ENCODE results near the gene TEX22. TPM values are rescaled to one million over a fixed set of nuclear protein-coding genes. Genes with fewer than 3 reads are reported as not detected.

TEX22 gene
- total and polyA plus RNA-seq, 2 donors = 0.11 to 0.13 TPM

GRCh38 chr14:105411017-105411941, 12.9 kb downstream of the TEX22 start:
- Histone ChIP-seq H3K36me3 (ENCODE audit: insufficient read depth) (no peaks in the 10 kb centered on the region), H3K4me1 (ENCODE audit: insufficient read depth) (no peaks in the 10 kb centered on the region), H3K27ac (ENCODE audit: low read depth) (no peak overlapping the region), H3K4me3 (ENCODE audit: low read depth, low read length) (peak overlapping the region; percentile 17)
- 8% methylated on average over 85 of the region's 86 CpGs for WGBS
- no peak for DNase-seq (ENCODE audit: extremely low spot score)

GRCh38 chr14:105411985-105412770, 13.8 kb downstream of the TEX22 start:
- H3K27ac ChIP-seq (ENCODE audit: low read depth) = no peak overlapping the region
- H3K36me3 ChIP-seq (ENCODE audit: insufficient read depth) = no peaks in the 10 kb centered on the region
- H3K4me1 ChIP-seq (ENCODE audit: insufficient read depth) = no peaks in the 10 kb centered on the region
- 74% methylated on average over 17 of the region's 17 CpGs for WGBS
- H3K4me3 ChIP-seq (ENCODE audit: low read depth, low read length) = no peak overlapping the region
- DNase-seq (ENCODE audit: extremely low spot score) = no peak

GRCh38 chr14:105412771-105413543, 14.6 kb downstream of the TEX22 start:
- 84% methylated on average over 8 of the region's 8 CpGs for WGBS
- Histone ChIP-seq H3K4me1 (ENCODE audit: insufficient read depth) (no peaks in the 10 kb centered on the region), H3K27ac (ENCODE audit: low read depth) (no peak overlapping the region), H3K4me3 (ENCODE audit: low read depth, low read length) (no peak overlapping the region), H3K36me3 (ENCODE audit: insufficient read depth) (no peaks in the 10 kb centered on the region)
- DNase-seq (ENCODE audit: extremely low spot score) = no peak

GRCh38 chr14:105413544-105413886, 15.2 kb downstream of the TEX22 start:
- no peak overlapping the region for H3K27ac ChIP-seq (ENCODE audit: low read depth)
- no peak overlapping the region for H3K4me3 ChIP-seq (ENCODE audit: low read depth, low read length)
- no peak for DNase-seq (ENCODE audit: extremely low spot score)
- no peaks in the 10 kb centered on the region for H3K4me1 ChIP-seq (ENCODE audit: insufficient read depth)
- H3K36me3 ChIP-seq (ENCODE audit: insufficient read depth) = no peaks in the 10 kb centered on the region
- WGBS = 99% methylated on average over 2 of the region's 2 CpGs

GRCh38 chr14:105414456-105415371, 16.4 kb downstream of the TEX22 start:
- WGBS = 10% methylated on average over 79 of the region's 79 CpGs
- no peaks in the 10 kb centered on the region for H3K4me1 ChIP-seq (ENCODE audit: insufficient read depth)
- H3K27ac ChIP-seq (ENCODE audit: low read depth) = no peak overlapping the region
- DNase-seq (ENCODE audit: extremely low spot score) = no peak
- H3K4me3 ChIP-seq (ENCODE audit: low read depth, low read length) = peak overlapping the region; percentile 50
- H3K36me3 ChIP-seq (ENCODE audit: insufficient read depth) = no peaks in the 10 kb centered on the region

GRCh38 chr14:105415481-105416428, 17.4 kb downstream of the TEX22 start:
- Histone ChIP-seq H3K4me1 (ENCODE audit: insufficient read depth) (no peaks in the 10 kb centered on the region), H3K36me3 (ENCODE audit: insufficient read depth) (no peaks in the 10 kb centered on the region), H3K4me3 (ENCODE audit: low read depth, low read length) (no peak overlapping the region), H3K27ac (ENCODE audit: low read depth) (no peak overlapping the region)
- DNase-seq (ENCODE audit: extremely low spot score) = no peak
- 87% methylated on average over 25 of the region's 25 CpGs for WGBS

- no peak for DNase-seq (ENCODE audit: extremely low spot score)
- Histone ChIP-seq H3K36me3 (ENCODE audit: insufficient read depth) (no peaks in the 10 kb centered on the region), H3K4me1 (ENCODE audit: insufficient read depth) (no peaks in the 10 kb centered on the region), H3K27ac (ENCODE audit: low read depth) (no peak overlapping the region), H3K4me3 (ENCODE audit: low read depth, low read length) (no peak overlapping the region)
- 95% methylated on average over 11 of the region's 11 CpGs for WGBS
These were observed 18.3 kb downstream of the TEX22 start for GRCh38 chr14:105416671-105417070.

- Histone ChIP-seq H3K27ac (ENCODE audit: low read depth) (no peak overlapping the region), H3K36me3 (ENCODE audit: insufficient read depth) (no peaks in the 10 kb centered on the region), H3K4me1 (ENCODE audit: insufficient read depth) (no peaks in the 10 kb centered on the region), H3K4me3 (ENCODE audit: low read depth, low read length) (no peak overlapping the region)
- 93% methylated on average over 3 of the region's 3 CpGs for whole genome bisulfite sequencing
- no peak for DNase-seq (ENCODE audit: extremely low spot score)
These were observed 19.4 kb downstream of the TEX22 start for GRCh38 chr14:105417690-105418121.

GRCh38 chr14:105418269-105419194, 20.2 kb downstream of the TEX22 start:
- DNase-seq (ENCODE audit: extremely low spot score) = no peak
- Histone ChIP-seq H3K4me1 (ENCODE audit: insufficient read depth) (no peaks in the 10 kb centered on the region), H3K36me3 (ENCODE audit: insufficient read depth) (no peaks in the 10 kb centered on the region), H3K27ac (ENCODE audit: low read depth) (no peak overlapping the region), H3K4me3 (ENCODE audit: low read depth, low read length) (no peak overlapping the region)
- WGBS = 74% methylated on average over 19 of the region's 19 CpGs

- DNase-seq (ENCODE audit: extremely low spot score) = no peak
- H3K36me3 ChIP-seq (ENCODE audit: insufficient read depth) = no peaks in the 10 kb centered on the region
- no peaks in the 10 kb centered on the region for H3K4me1 ChIP-seq (ENCODE audit: insufficient read depth)
- H3K4me3 ChIP-seq (ENCODE audit: low read depth, low read length) = peak within 1 kb of the TSS; percentile 94
- 5% methylated on average over 89 of the region's 96 CpGs for WGBS
- peak within 1 kb of the TSS; percentile 14 for H3K27ac ChIP-seq (ENCODE audit: low read depth)
These were observed 21.1 kb downstream of the TEX22 start, which contains the start of gene MTA1 for GRCh38 chr14:105419195-105420091. Gene MTA1 (plus strand): TSS chr14:105419827. CDS start chr14:105420036, 209 bp downstream.
